HG03025 (cell line): ENCODE data around the gene TM6SF1.
"Not testable (repeated sequence)": the region's sequence is repeated elsewhere in the genome, so short reads cannot be mapped to it uniquely, and the experiment has no call there.

ENCODE experiments used
- ATAC-seq: cut with Tn5 transposase; IDR thresholded peaks from one replicate; pipeline ENCODE4 v1.9.1; 2021; ENCODE audit warnings: mild to moderate bottlenecking, moderate library complexity; ENCODE audit not compliant: unreplicated experiment, low FRiP score

The TM6SF1 gene

GRCh38 chr15:83087576-83087975 is 19.9 kb upstream of the TM6SF1 start:
- ATAC-seq = no peak

DNA sequence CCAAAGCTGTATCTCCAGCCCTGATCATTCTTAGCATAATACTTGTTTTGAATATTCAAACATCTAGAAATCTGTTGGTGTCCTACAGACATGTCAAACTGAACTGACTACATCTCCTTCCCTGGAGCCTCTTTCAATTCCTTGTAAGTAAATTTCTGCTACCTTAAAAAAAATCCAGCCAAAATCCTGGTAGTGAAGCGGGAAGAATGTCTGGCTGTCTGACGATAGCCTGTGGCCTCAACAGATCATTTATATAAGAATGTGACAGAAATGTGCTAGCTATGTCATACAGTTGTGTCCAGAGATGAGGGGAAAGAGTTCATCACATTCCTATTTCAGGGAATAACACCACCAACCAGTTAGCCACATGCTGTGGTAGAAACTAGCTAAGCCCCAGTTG is 18.6 kb upstream of the TM6SF1 start:
- no peak for ATAC-seq

GRCh38 chr15:83090465-83090864 is 17.0 kb upstream of the TM6SF1 start:
- no peak for ATAC-seq

GRCh38 chr15:83091965-83092308 is 15.5 kb upstream of the TM6SF1 start:
- not testable (repeated sequence) for ATAC-seq

DNA sequence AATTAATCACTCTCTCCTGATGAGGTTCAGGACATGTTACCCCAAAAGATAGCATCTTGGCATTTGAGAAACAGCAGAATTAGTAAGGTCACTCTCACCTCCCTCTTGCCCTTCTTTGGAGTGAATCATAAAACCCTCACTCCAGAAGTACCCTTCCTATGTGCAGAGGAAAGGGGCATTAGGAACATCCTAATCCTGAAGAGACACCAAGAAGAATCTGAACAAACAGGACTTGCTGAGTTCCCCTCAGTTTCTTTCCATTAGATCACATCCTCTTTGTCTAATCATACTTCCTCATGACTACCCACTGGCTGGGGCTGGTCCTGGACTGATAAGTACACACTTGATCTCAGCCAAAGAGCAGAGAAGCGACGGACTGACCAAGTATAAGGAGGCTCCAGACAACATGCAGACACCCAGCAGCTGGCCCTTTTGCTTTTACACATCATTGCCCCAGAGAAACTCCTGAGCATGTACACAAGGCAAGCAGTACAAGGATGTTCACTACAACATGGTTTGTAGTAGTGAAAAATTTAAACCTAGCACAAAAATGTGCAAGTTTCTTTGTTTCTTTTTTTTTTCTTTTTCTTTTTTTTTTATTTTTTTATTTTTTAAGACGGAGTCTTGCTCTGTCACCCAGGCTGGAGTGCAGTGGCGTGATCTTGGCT is 15.0 kb upstream of the TM6SF1 start:
- no peak for ATAC-seq

DNA sequence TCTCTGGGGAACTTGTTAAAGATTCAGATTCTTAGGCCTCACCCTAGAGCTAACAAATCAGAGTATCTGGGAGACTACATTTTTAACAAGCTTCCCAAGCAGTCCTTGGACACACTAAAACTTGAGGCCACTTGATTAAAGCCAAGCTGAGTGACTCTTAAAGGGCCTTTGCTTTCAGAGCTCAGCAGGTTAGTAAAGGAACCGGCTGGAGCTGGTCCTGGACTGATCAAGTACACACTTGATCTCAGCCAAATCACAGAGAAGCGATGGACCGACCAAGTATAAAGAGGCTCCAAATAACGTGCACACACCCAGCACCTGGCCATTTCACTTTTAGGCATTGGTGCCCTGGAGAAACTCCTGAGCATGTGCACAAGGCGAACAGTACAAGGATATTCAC is 12.9 kb upstream of the TM6SF1 start:
- ATAC-seq = no peak

DNA sequence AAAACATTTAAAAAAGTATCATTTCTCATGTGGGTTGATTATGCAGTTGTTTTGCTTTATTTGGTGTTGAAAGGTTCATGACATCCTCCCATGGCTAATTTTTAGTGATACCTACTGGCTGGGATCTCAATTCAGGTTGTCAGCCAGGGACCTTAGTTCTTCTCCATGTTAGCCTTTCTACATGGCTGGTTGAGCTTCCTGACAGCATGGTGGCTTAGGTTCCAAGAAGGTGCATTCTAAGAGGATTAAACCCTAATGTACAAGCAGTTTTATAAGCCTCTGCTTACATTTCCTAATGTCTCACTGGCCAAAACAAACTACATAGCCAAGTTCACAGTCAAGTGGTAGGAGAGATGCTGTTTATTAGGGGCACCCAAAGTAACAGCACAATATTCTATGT is 9.4 kb upstream of the TM6SF1 start:
- no peak for ATAC-seq

- no peak for ATAC-seq
These were observed 8.2 kb upstream of the TM6SF1 start for GRCh38 chr15:83099290-83099689.

- ATAC-seq = no peak
These were observed 7.3 kb upstream of the TM6SF1 start for GRCh38 chr15:83100097-83100646.

GRCh38 chr15:83102346-83102745 is 5.1 kb upstream of the TM6SF1 start:
- no peak for ATAC-seq

DNA sequence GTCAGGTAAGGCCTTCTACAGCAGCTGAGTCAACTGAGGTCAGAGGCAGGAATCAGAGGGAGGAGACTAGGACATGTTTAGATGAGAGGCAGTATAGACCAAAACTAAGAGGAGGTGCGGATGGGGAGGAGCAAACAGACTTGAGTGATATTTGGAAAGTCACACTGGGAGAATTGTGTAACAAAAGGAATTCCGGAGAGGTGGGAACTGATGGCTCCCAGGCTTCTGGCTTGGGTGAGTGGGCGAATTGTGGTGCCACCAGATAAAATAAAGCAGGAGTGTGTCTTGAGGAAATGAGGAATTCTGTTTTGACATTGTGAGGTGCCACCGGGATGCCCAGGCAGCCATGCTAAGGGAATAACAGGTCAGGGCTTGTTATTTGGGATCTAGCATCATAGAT is 3.3 kb upstream of the TM6SF1 start:
- no peak for ATAC-seq

- ATAC-seq = no peak
These were observed 2.0 kb upstream of the TM6SF1 start for GRCh38 chr15:83105440-83105839.

DNA sequence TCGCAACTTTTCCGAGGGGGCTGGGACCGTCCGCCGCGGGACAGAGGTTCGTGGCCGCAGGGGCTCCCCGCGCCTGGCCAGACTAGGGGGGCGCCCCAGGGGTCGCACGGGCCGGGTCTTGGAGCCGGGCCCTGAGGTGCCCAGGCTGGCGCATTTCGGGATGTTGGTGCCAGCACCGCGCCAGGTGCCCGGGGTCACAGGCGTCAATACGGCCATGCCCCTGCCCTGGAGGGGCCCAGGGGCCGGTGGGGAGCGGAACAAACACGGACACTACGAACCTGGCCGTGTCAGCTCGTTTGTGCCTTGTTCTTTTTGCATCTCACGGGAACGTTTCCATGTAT is 366 bp downstream of the TM6SF1 start:
- ATAC-seq = no peak

- no peak for ATAC-seq
These were observed 1.1 kb downstream of the TM6SF1 start for GRCh38 chr15:83108266-83109219.

GRCh38 chr15:83109532-83109931 is 2.1 kb downstream of the TM6SF1 start:
- no peak for ATAC-seq

GRCh38 chr15:83110381-83110780 is 2.9 kb downstream of the TM6SF1 start:
- no peak for ATAC-seq

- ATAC-seq = no peak
These were observed 3.7 kb downstream of the TM6SF1 start for GRCh38 chr15:83111149-83111548.

DNA sequence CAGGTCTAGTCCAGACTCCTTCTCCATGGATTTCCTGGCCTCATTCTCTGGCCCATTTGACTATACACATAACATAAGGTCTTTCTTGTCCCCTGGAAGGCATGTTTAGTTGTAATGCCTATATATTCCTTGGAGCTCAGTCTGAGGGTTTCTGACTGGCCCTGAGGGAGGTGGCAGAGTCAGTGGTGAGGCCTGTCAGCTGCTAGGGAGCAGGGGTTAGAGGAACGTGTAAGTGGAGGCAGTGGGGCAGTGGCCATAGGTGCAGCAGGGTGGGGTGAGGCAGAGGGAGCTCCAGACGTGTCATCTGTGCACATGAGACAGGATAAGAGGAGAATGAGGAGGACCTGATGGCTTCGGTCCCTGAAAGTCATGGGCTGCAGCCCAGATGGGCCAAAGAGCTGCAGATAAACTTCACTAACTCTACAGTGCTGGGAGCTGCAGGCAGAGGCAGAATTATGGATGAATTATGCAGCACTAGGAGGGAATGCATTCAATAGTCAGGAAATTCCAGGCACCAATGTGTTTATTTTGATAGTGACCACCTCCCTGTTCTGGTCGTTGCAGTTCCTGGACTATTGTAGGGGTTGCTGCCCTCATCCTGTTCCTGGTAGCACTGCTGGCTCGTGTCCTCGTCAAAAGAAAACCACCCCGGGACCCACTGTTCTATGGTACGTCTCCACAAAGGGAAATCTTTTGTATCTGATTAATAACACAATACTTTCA is 4.9 kb downstream of the TM6SF1 start:
- no peak for ATAC-seq

DNA sequence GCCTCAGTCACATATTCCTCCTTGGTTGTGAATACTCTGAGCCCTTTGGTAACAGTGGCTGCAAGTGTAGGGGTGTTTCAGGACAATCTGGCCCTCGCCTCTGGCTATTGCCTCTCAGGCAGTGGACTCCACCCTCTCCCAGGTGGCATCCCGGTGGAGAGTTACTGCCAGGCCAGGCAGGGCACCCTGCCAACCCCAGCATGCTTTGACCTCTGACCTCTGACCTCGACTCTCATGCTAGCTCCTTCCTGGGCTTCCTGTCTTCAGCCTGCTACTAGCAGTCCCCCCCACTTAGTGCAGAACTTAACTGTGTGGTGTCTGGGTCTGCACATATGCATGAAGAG is 5.5 kb downstream of the TM6SF1 start:
- no peak for ATAC-seq

DNA sequence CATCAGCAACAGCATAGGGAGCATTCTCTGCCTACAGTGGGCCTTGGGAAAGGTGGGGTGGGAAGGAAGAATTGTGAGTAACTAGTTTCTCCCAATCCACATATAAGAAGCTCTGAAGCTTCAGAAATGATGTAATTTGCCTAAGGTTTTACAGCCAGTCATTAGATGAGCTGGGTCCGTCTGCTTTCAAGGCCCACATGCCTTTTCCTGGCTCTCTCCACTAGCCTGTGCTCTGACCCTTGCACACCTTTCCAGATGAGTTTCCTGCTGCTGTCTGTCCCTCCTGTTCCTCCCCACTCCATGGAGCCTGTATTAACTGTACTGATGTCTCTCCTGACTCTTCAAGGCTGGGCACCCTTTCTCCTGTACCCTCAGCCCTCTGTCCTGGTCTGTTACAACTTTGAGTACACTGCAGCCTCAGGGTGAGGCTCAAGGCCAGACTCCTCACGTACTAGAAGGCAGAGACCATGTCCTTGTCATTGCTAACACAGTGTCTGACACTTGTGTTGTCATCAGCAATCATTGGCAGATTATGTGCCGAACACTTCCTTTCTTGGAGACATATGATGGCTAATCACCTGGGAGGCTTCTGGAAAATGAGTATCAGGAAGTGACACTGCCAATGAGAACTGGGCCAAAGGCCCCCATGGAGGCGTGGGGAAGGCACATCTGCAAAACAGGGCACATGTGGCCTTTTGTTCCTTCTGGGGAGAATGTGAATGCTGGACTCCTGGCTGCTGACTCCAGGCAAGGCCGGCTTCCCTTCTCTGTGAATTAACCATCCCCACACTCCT is 6.6 kb downstream of the TM6SF1 start:
- no peak for ATAC-seq
